Midbrain (tissue), 1 donor: Measurements from ENCODE around the gene VIP.
"Not testable (repeated sequence)": the region's sequence is repeated elsewhere in the genome, so short reads cannot be mapped to it uniquely, and the experiment has no call there.

Experiments used
- DNase-seq: peaks from one replicate; lab custom pipeline; 2025; lab: John Stamatoyannopoulos, UW

Gene VIP

GRCh38 chr6:152750694-152751093, at the start of gene VIP:
Gene VIP, plus strand, starts transcription at chr6:152750797. Its CDS starts 1,381 bp downstream, at chr6:152752178.
- no peak for DNase-seq

- no peak for DNase-seq
Observed at GRCh38 chr6:152701081-152701862, 49.3 kb upstream of the VIP start.

- no peak for DNase-seq
Observed at GRCh38 chr6:152701863-152702401, 48.7 kb upstream of the VIP start.

- not testable (repeated sequence) for DNase-seq
Observed at GRCh38 chr6:152703750-152704149, 46.8 kb upstream of the VIP start.

GRCh38 chr6:152705327-152705726, 45.3 kb upstream of the VIP start:
- DNase-seq, result no peak

GRCh38 chr6:152716322-152716721, 34.3 kb upstream of the VIP start:
- DNase-seq, result no peak

- no peak for DNase-seq
Observed at GRCh38 chr6:152720974-152721373, 29.6 kb upstream of the VIP start.

- no peak for DNase-seq
Observed at GRCh38 chr6:152721956-152722355, 28.6 kb upstream of the VIP start.

GRCh38 chr6:152723398-152723797, 27.2 kb upstream of the VIP start:
- DNase-seq, result no peak

- DNase-seq, result no peak
Observed at GRCh38 chr6:152726313-152726712, 24.3 kb upstream of the VIP start.

- DNase-seq, result no peak
Observed at GRCh38 chr6:152727507-152727906, 23.1 kb upstream of the VIP start.

- DNase-seq, result no peak
Observed at GRCh38 chr6:152734630-152735029, 16.0 kb upstream of the VIP start.

GRCh38 chr6:152736687-152737273, 13.8 kb upstream of the VIP start:
- DNase-seq, result no peak

- DNase-seq, result no peak
Observed at GRCh38 chr6:152745509-152746171, 5.0 kb upstream of the VIP start.

GRCh38 chr6:152746172-152746553, 4.4 kb upstream of the VIP start:
- no peak for DNase-seq

- DNase-seq, result peak; percentile 24
Observed at GRCh38 chr6:152748843-152749242, 1.8 kb upstream of the VIP start.

- no peak for DNase-seq
Observed at GRCh38 chr6:152749336-152749735, 1.3 kb upstream of the VIP start.

GRCh38 chr6:152765331-152765730, 14.7 kb downstream of the VIP start:
- DNase-seq, result no peak

- no peak for DNase-seq
Observed at GRCh38 chr6:152769159-152769558, 18.6 kb downstream of the VIP start.

- DNase-seq, result no peak
Observed at GRCh38 chr6:152769993-152770392, 19.4 kb downstream of the VIP start.

GRCh38 chr6:152771061-152771687, 20.6 kb downstream of the VIP start:
- no peak for DNase-seq

- DNase-seq, result no peak
Observed at GRCh38 chr6:152775428-152775827, 24.8 kb downstream of the VIP start.
